ENCODE results near the gene PKD2L1. TPM values are rescaled to one million over a fixed set of nuclear protein-coding genes. Genes with fewer than 3 reads are reported as not detected.
"Not testable (repeated sequence)": the region's sequence is repeated elsewhere in the genome, so short reads cannot be mapped to it uniquely, and the experiment has no call there.

The PKD2L1 gene
- not detected for total RNA-seq

GRCh38 chr10:100330079-100330478, at the start of gene PKD2L1:
Gene PKD2L1 (minus strand): TSS chr10:100330228. CDS start chr10:100330103, 125 bp downstream.
- no peaks in the 10 kb centered on the region for H3K36me3 ChIP-seq
- no peak within 1 kb of the TSS for H3K4me3 ChIP-seq (replicated peaks in 1 of 3)
- no peak for DNase-seq
- no peaks in the 10 kb centered on the region for H3K4me1 ChIP-seq
- H3K9me3 ChIP-seq: no peaks in the 10 kb centered on the region
- no peak for TF ChIP-seq CTCF (IDR thresholded peaks at IDR 0.05)
- no peak for TF ChIP-seq POLR2A (IDR thresholded peaks at IDR 0.05)
- 46% methylated on average over 5 of the region's 5 CpGs for WGBS, 2 donors
- intact Hi-C loops (cut with DNase I): no loop called here
- no peaks in the 10 kb centered on the region for H3K27me3 ChIP-seq
- H3K27ac ChIP-seq: no peak within 1 kb of the TSS

GRCh38 chr10:100377830-100378229, 47.8 kb upstream of the PKD2L1 start:
- no peak overlapping the region for H3K27ac ChIP-seq
- peaks cover 7 to 11% of the 10 kb centered on the region in 2 donors for H3K4me1 ChIP-seq
- H3K4me3 ChIP-seq (replicated peaks in 1 of 3): no peak overlapping the region
- TF ChIP-seq POLR2A (IDR thresholded peaks at IDR 0.05): no peak
- TF ChIP-seq CTCF (IDR thresholded peaks at IDR 0.05): no peak
- WGBS, 2 donors: 87 to 93% methylated on average over 5 of the region's 5 CpGs
- DNase-seq: no peak
- peaks cover 0 to 5% of the 10 kb centered on the region in 2 donors for H3K36me3 ChIP-seq
- intact Hi-C loops (cut with DNase I): no loop called here
- no peaks in the 10 kb centered on the region for H3K27me3 ChIP-seq
- H3K9me3 ChIP-seq: no peaks in the 10 kb centered on the region

- H3K4me1 ChIP-seq: peaks cover 7 to 19% of the 10 kb centered on the region in 2 donors
- H3K27ac ChIP-seq; H3K27me3 ChIP-seq; DNase-seq; H3K36me3 ChIP-seq; H3K4me3 ChIP-seq (replicated peaks in 1 of 3); H3K9me3 ChIP-seq; intact Hi-C loops (cut with DNase I): not testable (repeated sequence)
- 84 to 86% methylated on average over 6 of the region's 6 CpGs for WGBS, 2 donors
Observed at GRCh38 chr10:100376656-100377055, 46.6 kb upstream of the PKD2L1 start.

GRCh38 chr10:100374677-100375353, 44.8 kb upstream of the PKD2L1 start:
- Histone ChIP-seq H3K4me1 (peaks cover 7 to 25% of the 10 kb centered on the region in 2 donors), H3K27ac (peak overlapping the region in 2 of 3 donors; percentile 96 to 100)
- H3K9me3 ChIP-seq; H3K4me3 ChIP-seq (replicated peaks in 1 of 3); DNase-seq; intact Hi-C loops (cut with DNase I); H3K36me3 ChIP-seq; H3K27me3 ChIP-seq: not testable (repeated sequence)
- WGBS, 2 donors: 83 to 94% methylated on average over 7 of the region's 7 CpGs

- H3K27ac ChIP-seq: peak overlapping the region; percentile 96 to 100 (median 96)
- WGBS, 2 donors: 25 to 28% methylated on average over 3 of the region's 3 CpGs
- no peaks in the 10 kb centered on the region for H3K27me3 ChIP-seq
- no peaks in the 10 kb centered on the region for H3K36me3 ChIP-seq
- DNase-seq: no peak
- H3K4me3 ChIP-seq (replicated peaks in 1 of 3): peak overlapping the region in 2 of 3 donors; percentile 39 to 71
- H3K9me3 ChIP-seq: no peaks in the 10 kb centered on the region
- peaks cover 7 to 25% of the 10 kb centered on the region in 2 donors for H3K4me1 ChIP-seq
- no peak for TF ChIP-seq POLR2A (IDR thresholded peaks at IDR 0.05)
- no peak for TF ChIP-seq CTCF (IDR thresholded peaks at IDR 0.05)
- intact Hi-C loops (cut with DNase I): no loop called here
Observed at GRCh38 chr10:100374200-100374655, 44.2 kb upstream of the PKD2L1 start.

All from thyroid gland (tissue), 4 donors.